GM12872 (cell line): ENCODE data around the gene RNF212B.

Source experiments
- CTCF ChIP-seq: IDR thresholded peaks from 3 replicates; pipeline ENCODE4 v1.5.1; 2011; ENCODE audit warnings: low read depth, mild to moderate bottlenecking, low read length, moderate library complexity; ENCODE audit not compliant: insufficient read depth

Gene RNF212B

GRCh38 chr14:23319746-23320583, 82.2 kb downstream of the RNF212B start:
- no peak for TF ChIP-seq CTCF

DNA sequence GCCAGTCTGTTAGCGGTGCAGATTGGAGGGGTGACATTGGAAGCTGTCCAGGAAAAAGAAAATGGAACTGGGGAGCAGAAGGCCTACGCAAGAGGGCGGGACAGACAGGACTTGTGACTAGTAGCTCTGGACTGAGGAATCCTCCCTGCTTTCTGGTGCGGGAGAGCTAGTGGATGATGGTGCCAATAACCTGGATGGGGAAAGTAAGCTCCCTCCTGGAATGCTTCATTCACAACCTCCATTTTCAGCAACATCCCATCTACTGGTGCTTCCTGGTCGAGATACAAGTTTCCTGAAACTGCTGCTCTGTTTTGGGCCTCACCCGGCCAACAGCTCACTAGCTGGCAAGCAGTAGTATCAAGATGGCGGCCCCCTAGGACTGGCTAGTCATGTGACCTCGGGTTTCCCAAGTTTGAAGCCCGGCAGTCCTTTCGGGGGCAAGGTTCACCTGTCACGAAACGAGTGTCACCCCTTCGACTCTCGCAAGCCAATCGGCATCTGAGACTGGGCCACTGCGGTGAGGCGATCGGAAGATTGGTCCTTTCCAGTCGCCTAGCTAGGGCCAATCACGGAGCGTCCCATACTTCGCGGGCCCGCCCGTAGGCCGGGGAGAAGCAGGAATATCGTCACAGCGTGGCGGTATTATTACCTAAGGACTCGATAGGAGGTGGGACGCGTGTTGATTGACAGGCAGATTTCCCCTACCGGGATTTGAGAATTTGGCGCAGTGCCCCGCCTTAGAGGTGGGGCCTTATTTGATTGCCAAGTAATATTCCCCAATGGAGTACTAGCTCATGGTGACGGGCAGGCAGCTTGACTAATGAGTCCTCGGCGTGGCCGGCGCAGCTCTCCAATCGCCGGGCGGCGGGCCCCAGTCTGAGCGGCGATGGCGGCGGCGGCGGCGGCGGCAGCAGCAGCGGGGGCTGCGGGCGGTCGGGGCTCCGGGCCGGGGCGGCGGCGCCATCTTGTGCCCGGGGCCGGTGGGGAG, 83.1 kb downstream of the RNF212B start, which contains the start of gene PABPN1:
Gene PABPN1, plus strand, starts transcription at position 874 of the 988 bp plus-strand sequence. Its CDS starts 13 bp downstream, at position 887.
- TF ChIP-seq CTCF = no peak

- no peak for TF ChIP-seq CTCF
Observed at GRCh38 chr14:23321572-23322547, 84.1 kb downstream of the RNF212B start.
